ENCODE data around the gene HLX. TPM values are rescaled to one million over a fixed set of nuclear protein-coding genes. Genes with fewer than 3 reads are reported as not detected.

HLX gene
- total and polyA plus RNA-seq, 11 donors = 3.3 to 14.8 (median 6.7) TPM

DNA sequence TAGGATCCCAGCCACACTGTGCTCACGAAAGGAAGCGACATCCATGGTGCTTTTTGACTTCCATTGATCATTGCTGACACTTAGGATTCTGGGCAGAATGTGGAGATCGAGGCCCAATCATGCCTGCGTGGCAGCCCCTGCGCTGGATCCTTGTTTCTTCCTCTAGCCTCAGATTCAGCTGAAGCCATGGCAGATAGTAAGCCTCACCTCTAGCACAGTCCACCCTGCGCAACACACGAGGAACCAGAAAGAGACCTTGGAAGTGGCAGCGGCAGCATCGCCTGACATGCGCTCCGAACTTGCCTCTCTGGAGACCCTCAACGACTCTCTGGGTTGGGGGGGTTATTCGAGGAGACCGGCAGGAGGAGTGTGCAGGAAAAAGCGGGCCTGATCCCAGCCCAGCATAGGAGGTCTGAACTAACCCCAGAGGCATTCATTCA is 10.6 kb downstream of the HLX start:
- no peak overlapping the region for H3K27ac ChIP-seq
- TF ChIP-seq POLR2A (IDR thresholded peaks at IDR 0.05) = no peak
- TF ChIP-seq, protein P1, sequence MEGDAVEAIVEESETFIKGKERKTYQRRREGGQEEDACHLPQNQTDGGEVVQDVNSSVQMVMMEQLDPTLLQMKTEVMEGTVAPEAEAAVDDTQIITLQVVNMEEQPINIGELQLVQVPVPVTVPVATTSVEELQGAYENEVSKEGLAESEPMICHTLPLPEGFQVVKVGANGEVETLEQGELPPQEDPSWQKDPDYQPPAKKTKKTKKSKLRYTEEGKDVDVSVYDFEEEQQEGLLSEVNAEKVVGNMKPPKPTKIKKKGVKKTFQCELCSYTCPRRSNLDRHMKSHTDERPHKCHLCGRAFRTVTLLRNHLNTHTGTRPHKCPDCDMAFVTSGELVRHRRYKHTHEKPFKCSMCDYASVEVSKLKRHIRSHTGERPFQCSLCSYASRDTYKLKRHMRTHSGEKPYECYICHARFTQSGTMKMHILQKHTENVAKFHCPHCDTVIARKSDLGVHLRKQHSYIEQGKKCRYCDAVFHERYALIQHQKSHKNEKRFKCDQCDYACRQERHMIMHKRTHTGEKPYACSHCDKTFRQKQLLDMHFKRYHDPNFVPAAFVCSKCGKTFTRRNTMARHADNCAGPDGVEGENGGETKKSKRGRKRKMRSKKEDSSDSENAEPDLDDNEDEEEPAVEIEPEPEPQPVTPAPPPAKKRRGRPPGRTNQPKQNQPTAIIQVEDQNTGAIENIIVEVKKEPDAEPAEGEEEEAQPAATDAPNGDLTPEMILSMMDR (IDR thresholded peaks at IDR 0.05) = no peak
- no peak for ATAC-seq
- peaks cover 0 to 47% (median 7%) of the 10 kb centered on the region in 12 donors for H3K4me1 ChIP-seq
- H3K9me3 ChIP-seq = no peaks in the 10 kb centered on the region
- peaks cover 39 to 98% (median 70%) of the 10 kb centered on the region in 9 donors for H3K27me3 ChIP-seq
- no peak for DNase-seq
- intact Hi-C loops (cut with DNase I) = loop anchor here in 3 of 10 donors (10.0 kb wide), 3 partner anchors 145 to 1565 kb away; no protein-coding TSS in a partner anchor
- H3K4me3 ChIP-seq = no peak overlapping the region
- WGBS, 4 donors = 53 to 69% (median 60%) methylated on average over 13 to 15 of the region's 15 CpGs
- peaks cover 0 to 18% (median 11%) of the 10 kb centered on the region in 9 donors for H3K36me3 ChIP-seq

DNA sequence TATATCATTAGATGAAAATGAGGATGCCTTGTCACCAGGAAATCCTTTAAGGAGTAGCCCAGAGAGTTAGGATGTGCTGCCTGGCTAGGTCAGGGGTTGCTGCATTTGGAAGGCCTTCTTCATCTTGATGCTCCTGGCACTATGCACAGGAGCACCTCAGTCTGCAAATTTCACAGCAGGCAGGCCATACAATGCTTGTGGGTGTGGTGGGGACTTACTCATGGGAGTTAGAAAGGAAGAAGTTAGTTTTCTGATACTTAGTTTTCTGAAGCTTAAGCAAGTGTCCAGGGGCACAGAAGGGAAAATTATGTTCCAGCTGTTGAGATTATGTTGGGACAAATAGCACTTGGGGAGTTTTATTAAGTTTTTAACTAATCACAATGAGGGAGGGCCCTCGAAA is 11.4 kb downstream of the HLX start:
- peaks cover 46 to 98% (median 77%) of the 10 kb centered on the region in 9 donors for H3K27me3 ChIP-seq
- H3K9me3 ChIP-seq = no peaks in the 10 kb centered on the region

GRCh38 chr1:220891224-220892085 is 12.2 kb downstream of the HLX start:
- DNase-seq (no peak), ATAC-seq (no peak)
- Histone ChIP-seq H3K36me3 (peaks cover 0 to 3% (median 0%) of the 10 kb centered on the region in 9 donors), H3K27ac (no peak overlapping the region), H3K27me3 (peaks cover 47 to 100% (median 85%) of the 10 kb centered on the region in 9 donors), H3K9me3 (no peaks in the 10 kb centered on the region), H3K4me1 (peaks cover 0 to 47% (median 7%) of the 10 kb centered on the region in 12 donors), H3K4me3 (no peak overlapping the region)
- intact Hi-C loops (cut with DNase I) = no loop called here
- WGBS, 4 donors = 26 to 49% (median 36%) methylated on average over 37 to 47 of the region's 47 CpGs
- TF ChIP-seq POLR2A (IDR thresholded peaks at IDR 0.05) = no peak
- TF ChIP-seq, protein P1 (IDR thresholded peaks at IDR 0.05) = no peak

More for the DNA sequence above, 11.4 kb downstream of the HLX start:
- Histone ChIP-seq H3K4me3 (no peak overlapping the region), H3K27ac (no peak overlapping the region), H3K4me1 (peaks cover 0 to 47% (median 7%) of the 10 kb centered on the region in 12 donors), H3K36me3 (peaks cover 0 to 10% (median 4%) of the 10 kb centered on the region in 9 donors)
- intact Hi-C loops (cut with DNase I) = no loop called here
- WGBS, 4 donors = 48 to 78% (median 63%) methylated on average over 1 of the region's 1 CpG
- TF ChIP-seq POLR2A (IDR thresholded peaks at IDR 0.05) = no peak
- TF ChIP-seq, protein P1 (IDR thresholded peaks at IDR 0.05) = no peak
- ATAC-seq = no peak
- no peak for DNase-seq

DNA sequence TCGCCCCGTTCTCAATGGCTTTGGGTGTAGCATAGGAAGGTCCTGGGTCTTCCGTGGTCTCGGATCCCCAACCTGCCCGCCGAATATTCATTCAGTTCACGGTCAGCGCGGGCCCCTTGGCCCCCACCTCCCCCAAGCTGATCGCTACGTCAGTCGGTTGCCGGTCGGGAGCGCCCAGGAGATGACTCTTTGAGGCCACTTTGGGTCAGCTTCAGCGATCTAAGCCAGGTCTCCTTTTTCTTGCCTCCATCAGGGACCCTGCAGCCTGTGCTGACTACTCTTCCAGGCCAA is 12.8 kb downstream of the HLX start:
- 16 to 37% (median 35%) methylated on average over 15 to 16 of the region's 16 CpGs for WGBS, 4 donors
- ATAC-seq = no peak
- no peak for TF ChIP-seq POLR2A (IDR thresholded peaks at IDR 0.05)
- TF ChIP-seq, protein P1 (IDR thresholded peaks at IDR 0.05) = no peak
- Histone ChIP-seq H3K27ac (no peak overlapping the region), H3K9me3 (no peaks in the 10 kb centered on the region), H3K4me3 (no peak overlapping the region), H3K36me3 (no peaks in the 10 kb centered on the region), H3K27me3 (peaks cover 47 to 100% (median 86%) of the 10 kb centered on the region in 9 donors), H3K4me1 (peaks cover 0 to 44% (median 7%) of the 10 kb centered on the region in 12 donors)
- no peak for DNase-seq
- intact Hi-C loops (cut with DNase I) = no loop called here
